Endothelial cell (in vitro differentiated cells): ENCODE results near the gene CEP55. TPM values are rescaled to one million over a fixed set of nuclear protein-coding genes. Genes with fewer than 3 reads are reported as not detected.
A peak's percentile ranks its signal among the peaks of the same experiment; 100 is the strongest.

ENCODE experiments used
- DNase-seq: peaks from one replicate; pipeline ENCODE4 v3.0.0; 2021; ENCODE audit warnings: low spot score
- H3K27ac Mint-ChIP-seq: one replicate; pipeline ENCODE4 v1.8.0; 2021; ENCODE audit warnings: mixed read lengths, inconsistent platforms; ENCODE audit not compliant: unreplicated experiment
- H3K27me3 Mint-ChIP-seq: one replicate; pipeline ENCODE4 v1.8.0; 2021; ENCODE audit warnings: mild to moderate bottlenecking, moderate library complexity, mixed read lengths, inconsistent platforms; ENCODE audit not compliant: unreplicated experiment
- H3K36me3 Mint-ChIP-seq: one replicate; pipeline ENCODE4 v1.8.0; 2021; ENCODE audit warnings: mild to moderate bottlenecking, low read depth, mixed read lengths, inconsistent platforms; ENCODE audit not compliant: unreplicated experiment
- H3K4me1 Mint-ChIP-seq: one replicate; pipeline ENCODE4 v1.8.0; 2021; ENCODE audit warnings: mild to moderate bottlenecking, mixed read lengths, inconsistent platforms; ENCODE audit not compliant: unreplicated experiment
- H3K4me3 Mint-ChIP-seq: one replicate; pipeline ENCODE4 v1.8.0; 2021; ENCODE audit warnings: mild to moderate bottlenecking, mixed read lengths, inconsistent platforms; ENCODE audit not compliant: unreplicated experiment
- H3K9me3 Mint-ChIP-seq: one replicate; pipeline ENCODE4 v1.8.0; 2021; ENCODE audit warnings: mixed read lengths, inconsistent platforms; ENCODE audit not compliant: unreplicated experiment
- CTCF ChIP-seq: fragments of 200-600 bp; sonication (generic); IDR thresholded peaks from one replicate; pipeline ENCODE4 v1.5.0; 2021; ENCODE audit warnings: antibody characterized with exemption; ENCODE audit not compliant: unreplicated experiment
- total RNA-seq: library from RNA; stranded (reverse); fragmentation: NEBNext Ultra II Directional; extraction: Animal tissue kit (Norgen Biotek cat#: 25700); gene quantifications from one replicate; pipeline ENCODE4 v1.2.1, GENCODE V29; 2021; ENCODE audit not compliant: unreplicated experiment

CEP55 gene
- total RNA-seq, 1 donor from 2014 or later = 3.5 TPM

- H3K27me3 Mint-ChIP-seq = peaks cover 4% of the 10 kb centered on the region
- no peak for TF ChIP-seq CTCF
- no peak for DNase-seq
- H3K4me1 Mint-ChIP-seq = peaks cover 20% of the 10 kb centered on the region
- H3K36me3 Mint-ChIP-seq = no peaks in the 10 kb centered on the region
- H3K9me3 Mint-ChIP-seq = no peaks in the 10 kb centered on the region
- H3K27ac Mint-ChIP-seq = no peak overlapping the region
- H3K4me3 Mint-ChIP-seq = no peak overlapping the region
These were observed 36.9 kb upstream of the CEP55 start for GRCh38 chr10:93459466-93459865.

GRCh38 chr10:93461109-93461806 is 35.2 kb upstream of the CEP55 start:
- H3K4me3 Mint-ChIP-seq = no peak overlapping the region
- no peak for TF ChIP-seq CTCF
- no peak overlapping the region for H3K27ac Mint-ChIP-seq
- no peaks in the 10 kb centered on the region for H3K36me3 Mint-ChIP-seq
- no peaks in the 10 kb centered on the region for H3K9me3 Mint-ChIP-seq
- DNase-seq = no peak
- peaks cover 4% of the 10 kb centered on the region for H3K27me3 Mint-ChIP-seq
- peaks cover 20% of the 10 kb centered on the region for H3K4me1 Mint-ChIP-seq

GRCh38 chr10:93461807-93462178 is 34.6 kb upstream of the CEP55 start:
- Mint-ChIP-seq H3K4me1 (peaks cover 17% of the 10 kb centered on the region), H3K9me3 (no peaks in the 10 kb centered on the region), H3K27ac (no peak overlapping the region), H3K27me3 (peaks cover 4% of the 10 kb centered on the region), H3K36me3 (no peaks in the 10 kb centered on the region), H3K4me3 (no peak overlapping the region)
- DNase-seq = no peak
- no peak for TF ChIP-seq CTCF

- TF ChIP-seq CTCF = no peak
- DNase-seq = no peak
- no peaks in the 10 kb centered on the region for H3K36me3 Mint-ChIP-seq
- H3K4me3 Mint-ChIP-seq = no peak overlapping the region
- H3K27ac Mint-ChIP-seq = no peak overlapping the region
- peaks cover 4% of the 10 kb centered on the region for H3K27me3 Mint-ChIP-seq
- H3K4me1 Mint-ChIP-seq = peaks cover 17% of the 10 kb centered on the region
- no peaks in the 10 kb centered on the region for H3K9me3 Mint-ChIP-seq
These were observed 34.0 kb upstream of the CEP55 start for GRCh38 chr10:93462371-93462770.

- Mint-ChIP-seq H3K9me3 (no peaks in the 10 kb centered on the region), H3K4me3 (no peak overlapping the region), H3K36me3 (no peaks in the 10 kb centered on the region), H3K4me1 (peaks cover 17% of the 10 kb centered on the region), H3K27ac (peak overlapping the region; percentile 40), H3K27me3 (peaks cover 4% of the 10 kb centered on the region)
- DNase-seq = no peak
- TF ChIP-seq CTCF = no peak
These were observed 33.5 kb upstream of the CEP55 start for GRCh38 chr10:93462881-93463280.
